Measurements from ENCODE around the gene CNTNAP4.
A peak's percentile ranks its signal among the peaks of the same experiment; 100 is the strongest.

CNTNAP4 gene

DNA sequence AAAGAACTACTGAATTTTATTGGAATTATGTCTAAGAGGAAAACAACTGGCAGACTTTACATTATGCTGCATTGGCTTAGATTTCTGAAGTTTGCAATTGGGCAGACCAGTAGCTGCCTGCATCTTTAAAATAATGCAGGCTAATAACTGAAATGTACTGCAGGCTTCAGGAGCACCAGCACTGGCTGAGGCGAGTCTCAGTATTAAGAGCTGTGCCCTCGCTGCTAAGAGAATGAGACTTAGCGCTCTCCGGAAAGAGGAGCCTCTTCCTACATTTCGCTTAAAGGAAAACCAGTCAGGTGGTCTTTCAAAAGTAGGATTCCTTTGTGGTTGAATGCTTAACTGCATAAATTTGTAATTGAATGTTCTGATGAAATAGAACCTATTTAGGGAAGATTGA lies 885 bp downstream of the CNTNAP4 start:
- Histone ChIP-seq H3K27me3 (no peaks in the 10 kb centered on the region), H3K9me3 (no peaks in the 10 kb centered on the region), H3K36me3 (no peaks in the 10 kb centered on the region), H3K4me3 (ENCODE audit: low read depth, low read length) (no peak overlapping the region), H3K4me1 (no peaks in the 10 kb centered on the region; the same call in 1 of the 2 replicates)
- DNase-seq = no peak
- TF ChIP-seq, protein P1, sequence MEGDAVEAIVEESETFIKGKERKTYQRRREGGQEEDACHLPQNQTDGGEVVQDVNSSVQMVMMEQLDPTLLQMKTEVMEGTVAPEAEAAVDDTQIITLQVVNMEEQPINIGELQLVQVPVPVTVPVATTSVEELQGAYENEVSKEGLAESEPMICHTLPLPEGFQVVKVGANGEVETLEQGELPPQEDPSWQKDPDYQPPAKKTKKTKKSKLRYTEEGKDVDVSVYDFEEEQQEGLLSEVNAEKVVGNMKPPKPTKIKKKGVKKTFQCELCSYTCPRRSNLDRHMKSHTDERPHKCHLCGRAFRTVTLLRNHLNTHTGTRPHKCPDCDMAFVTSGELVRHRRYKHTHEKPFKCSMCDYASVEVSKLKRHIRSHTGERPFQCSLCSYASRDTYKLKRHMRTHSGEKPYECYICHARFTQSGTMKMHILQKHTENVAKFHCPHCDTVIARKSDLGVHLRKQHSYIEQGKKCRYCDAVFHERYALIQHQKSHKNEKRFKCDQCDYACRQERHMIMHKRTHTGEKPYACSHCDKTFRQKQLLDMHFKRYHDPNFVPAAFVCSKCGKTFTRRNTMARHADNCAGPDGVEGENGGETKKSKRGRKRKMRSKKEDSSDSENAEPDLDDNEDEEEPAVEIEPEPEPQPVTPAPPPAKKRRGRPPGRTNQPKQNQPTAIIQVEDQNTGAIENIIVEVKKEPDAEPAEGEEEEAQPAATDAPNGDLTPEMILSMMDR (IDR thresholded peaks at IDR 0.05; ENCODE audit: low read depth, low read length) = no peak

DNA sequence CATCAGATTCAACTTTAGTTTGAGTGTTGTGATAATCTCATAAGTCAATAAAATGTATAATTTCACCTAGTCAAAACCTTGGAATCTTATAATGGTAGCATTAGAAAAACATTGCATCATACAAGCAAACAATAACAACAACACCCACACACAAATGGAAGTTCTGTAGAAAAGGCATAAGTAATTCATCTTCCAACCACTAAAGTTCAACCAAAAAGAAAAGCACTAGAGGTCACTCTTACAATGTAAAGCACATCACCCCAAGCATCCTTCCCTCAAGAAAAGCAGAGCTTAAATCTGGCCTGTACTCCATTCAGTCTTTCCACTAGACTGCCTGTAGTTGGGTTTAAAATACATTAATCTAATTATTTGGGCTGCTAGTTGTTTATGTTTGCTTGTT lies 1.8 kb downstream of the CNTNAP4 start:
- H3K4me1 ChIP-seq = no peaks in the 10 kb centered on the region; the same call in 1 of the 2 replicates
- H3K9me3 ChIP-seq = no peaks in the 10 kb centered on the region
- no peaks in the 10 kb centered on the region for H3K27me3 ChIP-seq
- H3K4me3 ChIP-seq (ENCODE audit: low read depth, low read length) = no peak overlapping the region
- H3K36me3 ChIP-seq = no peaks in the 10 kb centered on the region
- TF ChIP-seq, protein P1 (IDR thresholded peaks at IDR 0.05; ENCODE audit: low read depth, low read length) = peak; percentile 66
- no peak for DNase-seq

DNA sequence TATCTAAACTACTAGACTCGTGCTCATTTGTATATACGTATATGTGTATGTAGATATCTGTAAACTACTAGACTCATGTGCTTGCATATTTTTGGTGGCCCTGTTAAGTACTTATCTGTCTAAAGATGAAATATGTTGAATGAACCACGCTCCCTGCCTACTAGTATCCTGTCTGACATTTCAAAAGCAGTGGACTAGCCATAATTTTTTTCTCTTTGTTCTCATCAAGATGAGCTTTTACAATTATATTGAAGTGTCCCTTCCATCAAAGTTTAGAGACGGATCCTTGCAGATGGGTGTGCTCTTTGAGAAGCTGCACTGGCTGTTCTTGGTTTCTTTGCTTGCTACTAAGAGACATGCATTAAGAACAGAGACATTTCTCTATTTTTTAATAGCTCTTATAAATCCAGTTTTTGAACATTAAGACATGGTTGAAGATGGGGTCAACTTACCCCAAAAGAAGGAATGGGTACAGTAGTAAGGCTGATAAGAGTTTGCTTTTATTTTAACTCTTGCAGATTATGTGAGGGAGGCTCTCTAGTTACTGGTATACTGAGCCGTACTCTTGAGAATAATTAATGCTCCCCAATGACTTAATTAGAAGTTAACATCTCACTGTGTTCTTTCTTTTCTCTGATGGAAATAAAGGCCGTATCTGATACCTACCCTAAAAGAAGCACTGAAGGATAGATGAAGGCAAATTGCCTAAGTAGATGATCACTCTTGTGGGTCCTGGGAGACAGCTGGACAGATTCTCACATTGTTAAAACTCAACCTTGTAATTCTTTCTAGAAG lies 3.4 kb downstream of the CNTNAP4 start:
- Histone ChIP-seq H3K36me3 (no peaks in the 10 kb centered on the region), H3K4me3 (ENCODE audit: low read depth, low read length) (no peak overlapping the region), H3K9me3 (no peaks in the 10 kb centered on the region), H3K4me1 (no peaks in the 10 kb centered on the region; the same call in 1 of the 2 replicates), H3K27me3 (no peaks in the 10 kb centered on the region)
- TF ChIP-seq, protein P1 (IDR thresholded peaks at IDR 0.05; ENCODE audit: low read depth, low read length) = no peak
- no peak for DNase-seq

DNA sequence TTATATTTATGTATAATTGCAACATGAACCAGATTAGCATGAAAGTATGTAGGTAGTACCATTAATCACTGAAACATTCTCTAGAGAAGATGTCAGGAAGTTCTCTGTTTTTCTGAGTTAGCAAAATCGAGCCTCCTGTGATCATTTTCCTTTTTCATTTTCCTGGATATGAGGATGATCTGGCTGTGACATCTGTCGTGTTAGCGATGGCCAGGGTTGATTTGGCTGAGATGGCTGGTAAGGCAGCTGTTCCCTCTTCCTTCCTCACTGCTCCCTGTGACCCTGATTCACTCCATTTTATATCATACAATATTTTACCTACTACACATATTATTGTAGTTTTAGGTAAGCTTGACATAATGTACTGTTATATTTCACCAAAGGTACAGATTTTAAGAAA lies 10.3 kb downstream of the CNTNAP4 start:
- Histone ChIP-seq H3K9me3 (no peaks in the 10 kb centered on the region), H3K4me3 (ENCODE audit: low read depth, low read length) (no peak overlapping the region), H3K4me1 (no peaks in the 10 kb centered on the region; the same call in 1 of the 2 replicates), H3K36me3 (no peaks in the 10 kb centered on the region), H3K27me3 (no peaks in the 10 kb centered on the region)
- TF ChIP-seq, protein P1 (IDR thresholded peaks at IDR 0.05; ENCODE audit: low read depth, low read length) = no peak
- no peak for DNase-seq

DNA sequence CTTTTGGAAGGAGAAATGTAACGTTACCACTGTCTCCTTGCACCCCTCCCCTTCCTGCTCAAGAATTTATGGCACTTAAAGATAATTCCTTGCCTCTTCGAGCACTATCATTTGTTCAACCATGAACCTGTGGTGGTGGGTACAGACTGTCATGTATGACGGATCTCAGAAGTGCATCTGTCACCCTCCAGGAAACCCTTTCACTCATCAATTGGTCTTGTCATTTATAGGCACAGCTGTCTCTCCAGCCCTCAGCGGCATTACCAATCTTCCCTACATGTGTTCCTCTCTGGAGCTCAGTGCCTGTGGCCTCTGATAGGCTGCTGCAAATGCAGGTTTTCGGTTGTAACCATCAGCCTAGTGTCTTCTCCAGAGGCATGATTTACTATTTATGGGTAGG lies 15.0 kb downstream of the CNTNAP4 start:
- TF ChIP-seq, protein P1 (IDR thresholded peaks at IDR 0.05; ENCODE audit: low read depth, low read length) = no peak
- Histone ChIP-seq H3K4me3 (ENCODE audit: low read depth, low read length) (no peak overlapping the region), H3K4me1 (no peaks in the 10 kb centered on the region; the same call in 1 of the 2 replicates), H3K27me3 (no peaks in the 10 kb centered on the region), H3K9me3 (no peaks in the 10 kb centered on the region), H3K36me3 (no peaks in the 10 kb centered on the region)
- DNase-seq = no peak

DNA sequence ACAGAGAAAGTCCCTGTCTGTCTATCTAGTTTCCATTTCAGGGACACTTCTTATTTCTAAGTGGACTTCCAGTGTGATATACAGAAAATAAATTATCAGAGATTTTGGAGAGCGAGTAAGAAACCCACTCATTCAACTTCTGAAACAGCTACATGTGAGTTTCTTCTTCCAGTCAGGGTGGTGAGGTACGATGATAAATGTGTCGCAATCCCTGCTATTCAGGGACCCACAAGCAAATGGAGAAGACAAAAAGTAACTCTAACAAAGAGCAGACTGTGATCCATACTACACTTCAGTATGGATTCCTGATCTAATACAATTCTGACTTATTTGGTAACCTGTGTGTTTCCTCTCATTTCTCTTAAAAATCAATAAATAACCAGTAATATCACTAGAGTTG lies 16.8 kb downstream of the CNTNAP4 start:
- no peaks in the 10 kb centered on the region for H3K9me3 ChIP-seq
- no peaks in the 10 kb centered on the region for H3K36me3 ChIP-seq
- DNase-seq = no peak
- TF ChIP-seq, protein P1 (IDR thresholded peaks at IDR 0.05; ENCODE audit: low read depth, low read length) = no peak
- H3K4me1 ChIP-seq = no peaks in the 10 kb centered on the region
- H3K4me3 ChIP-seq (ENCODE audit: low read depth, low read length) = no peak overlapping the region
- H3K27me3 ChIP-seq = no peaks in the 10 kb centered on the region
